PFSK-1 (cell line): ENCODE measurements around the gene MAEA.

Experiments used
- FOXP2 ChIP-seq: optimal IDR thresholded peaks from 2 replicates; pipeline ENCODE3; 2011; ENCODE audit warnings: borderline replicate concordance, control low read depth, inconsistent platforms; ENCODE audit not compliant: insufficient read depth; ENCODE audit errors: extremely low read length, extremely low read depth
- POLR2AphosphoS5 ChIP-seq: IDR thresholded peaks from 2 replicates; pipeline ENCODE4 v1.6.1; 2012; ENCODE audit warnings: low read depth, mild to moderate bottlenecking, control low read depth, low read length, moderate library complexity
- SIN3A ChIP-seq: IDR thresholded peaks from 2 replicates; pipeline ENCODE4 v1.6.1; 2012; ENCODE audit warnings: mild to moderate bottlenecking, low read length, moderate library complexity, borderline replicate concordance; ENCODE audit not compliant: insufficient read depth
- TAF1 ChIP-seq: IDR thresholded peaks from 2 replicates; pipeline ENCODE4 v1.6.1; 2012; ENCODE audit warnings: low read length, control low read depth, borderline replicate concordance; ENCODE audit not compliant: insufficient read depth
- TF ChIP-seq, protein P1 (sequence below), 2 experiments: IDR thresholded peaks; 2 replicates each; pipeline versions ENCODE4 v1.6.1 to v1.8.0; 2011 to 2012; ENCODE audit warnings: low read depth in 2 of 2, low read length in 2 of 2, control low read depth in 1 of 2, inconsistent platforms in 1 of 2, mild to moderate bottlenecking in 1 of 2, moderate library complexity in 1 of 2; ENCODE audit not compliant: insufficient read depth in 1 of 2

MAEA gene

GRCh38 chr4:1265351-1265750 lies 24.3 kb upstream of the MAEA start:
- TF ChIP-seq SIN3A: no peak
- TF ChIP-seq, protein P1, sequence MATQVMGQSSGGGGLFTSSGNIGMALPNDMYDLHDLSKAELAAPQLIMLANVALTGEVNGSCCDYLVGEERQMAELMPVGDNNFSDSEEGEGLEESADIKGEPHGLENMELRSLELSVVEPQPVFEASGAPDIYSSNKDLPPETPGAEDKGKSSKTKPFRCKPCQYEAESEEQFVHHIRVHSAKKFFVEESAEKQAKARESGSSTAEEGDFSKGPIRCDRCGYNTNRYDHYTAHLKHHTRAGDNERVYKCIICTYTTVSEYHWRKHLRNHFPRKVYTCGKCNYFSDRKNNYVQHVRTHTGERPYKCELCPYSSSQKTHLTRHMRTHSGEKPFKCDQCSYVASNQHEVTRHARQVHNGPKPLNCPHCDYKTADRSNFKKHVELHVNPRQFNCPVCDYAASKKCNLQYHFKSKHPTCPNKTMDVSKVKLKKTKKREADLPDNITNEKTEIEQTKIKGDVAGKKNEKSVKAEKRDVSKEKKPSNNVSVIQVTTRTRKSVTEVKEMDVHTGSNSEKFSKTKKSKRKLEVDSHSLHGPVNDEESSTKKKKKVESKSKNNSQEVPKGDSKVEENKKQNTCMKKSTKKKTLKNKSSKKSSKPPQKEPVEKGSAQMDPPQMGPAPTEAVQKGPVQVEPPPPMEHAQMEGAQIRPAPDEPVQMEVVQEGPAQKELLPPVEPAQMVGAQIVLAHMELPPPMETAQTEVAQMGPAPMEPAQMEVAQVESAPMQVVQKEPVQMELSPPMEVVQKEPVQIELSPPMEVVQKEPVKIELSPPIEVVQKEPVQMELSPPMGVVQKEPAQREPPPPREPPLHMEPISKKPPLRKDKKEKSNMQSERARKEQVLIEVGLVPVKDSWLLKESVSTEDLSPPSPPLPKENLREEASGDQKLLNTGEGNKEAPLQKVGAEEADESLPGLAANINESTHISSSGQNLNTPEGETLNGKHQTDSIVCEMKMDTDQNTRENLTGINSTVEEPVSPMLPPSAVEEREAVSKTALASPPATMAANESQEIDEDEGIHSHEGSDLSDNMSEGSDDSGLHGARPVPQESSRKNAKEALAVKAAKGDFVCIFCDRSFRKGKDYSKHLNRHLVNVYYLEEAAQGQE (IDR thresholded peaks at IDR 0.05; ENCODE audit: insufficient read depth in 1 of 2, low read depth in 2 of 2, low read length in 2 of 2): no peak
- no peak for TF ChIP-seq FOXP2
- no peak for TF ChIP-seq TAF1
- TF ChIP-seq POLR2AphosphoS5: no peak

- TF ChIP-seq POLR2AphosphoS5: no peak
- TF ChIP-seq FOXP2: no peak
- TF ChIP-seq, protein P1 (IDR thresholded peaks at IDR 0.05; ENCODE audit: insufficient read depth in 1 of 2, low read depth in 2 of 2, low read length in 2 of 2): no peak
- no peak for TF ChIP-seq SIN3A
- no peak for TF ChIP-seq TAF1
These were observed 22.6 kb upstream of the MAEA start for GRCh38 chr4:1266881-1267763.

GRCh38 chr4:1269209-1269608 lies 20.5 kb upstream of the MAEA start:
- TF ChIP-seq POLR2AphosphoS5 (no peak), SIN3A (no peak), FOXP2 (no peak), TAF1 (no peak)
- TF ChIP-seq, protein P1 (IDR thresholded peaks at IDR 0.05; ENCODE audit: insufficient read depth in 1 of 2, low read depth in 2 of 2, low read length in 2 of 2): no peak

DNA sequence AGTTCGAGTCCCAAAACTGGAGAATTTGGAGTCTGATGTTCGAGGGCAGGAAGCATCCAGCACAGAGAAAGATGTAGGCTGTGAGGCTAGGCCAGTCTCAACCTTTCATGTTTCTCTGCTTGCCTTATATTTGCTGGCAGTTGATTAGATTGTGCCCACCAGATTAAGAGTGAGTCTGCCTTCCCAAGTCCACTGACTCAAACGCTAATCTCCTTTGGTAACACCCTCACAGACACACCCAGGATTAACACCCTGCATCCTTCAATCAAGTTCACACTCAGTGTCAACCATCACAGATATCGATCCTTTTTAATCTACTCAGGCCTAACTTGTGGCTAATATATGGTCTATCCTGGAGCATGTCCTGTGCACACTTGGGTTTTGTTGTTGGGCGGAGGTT lies 18.0 kb upstream of the MAEA start:
- TF ChIP-seq FOXP2 (no peak), POLR2AphosphoS5 (no peak), SIN3A (no peak), TAF1 (no peak)
- TF ChIP-seq, protein P1 (IDR thresholded peaks at IDR 0.05; ENCODE audit: insufficient read depth in 1 of 2, low read depth in 2 of 2, low read length in 2 of 2): no peak

- no peak for TF ChIP-seq SIN3A
- no peak for TF ChIP-seq FOXP2
- TF ChIP-seq TAF1: no peak
- TF ChIP-seq, protein P1 (IDR thresholded peaks at IDR 0.05; ENCODE audit: insufficient read depth in 1 of 2, low read depth in 2 of 2, low read length in 2 of 2): no peak
These were observed 14.8 kb upstream of the MAEA start for GRCh38 chr4:1274871-1275270.
